ENCODE results near the gene AFM. TPM values are rescaled to one million over a fixed set of nuclear protein-coding genes. Genes with fewer than 3 reads are reported as not detected.

The AFM gene
- total RNA-seq, 1 experiment from 2014 or later: not detected

Other genes starting within 250 kb of the AFM start
- gene ANKRD17, start 222.9 kb upstream of the AFM start, total RNA-seq (2021): 79.8 and 82.4 TPM in 2 replicates
- gene ALB, start 77.5 kb upstream of the AFM start, total RNA-seq (2021): 0.29 TPM in 1 of 2 replicates, not detected in the other
- 4.8 and 4.9 TPM in 2 replicates for gene AFP, start 45.5 kb upstream of the AFM start, total RNA-seq (2021)
- gene RASSF6, start 138.7 kb downstream of the AFM start, total RNA-seq (2021): 0.15 and 0.22 TPM in 2 replicates